ENCODE data around the gene FRS2.

The FRS2 gene

DNA sequence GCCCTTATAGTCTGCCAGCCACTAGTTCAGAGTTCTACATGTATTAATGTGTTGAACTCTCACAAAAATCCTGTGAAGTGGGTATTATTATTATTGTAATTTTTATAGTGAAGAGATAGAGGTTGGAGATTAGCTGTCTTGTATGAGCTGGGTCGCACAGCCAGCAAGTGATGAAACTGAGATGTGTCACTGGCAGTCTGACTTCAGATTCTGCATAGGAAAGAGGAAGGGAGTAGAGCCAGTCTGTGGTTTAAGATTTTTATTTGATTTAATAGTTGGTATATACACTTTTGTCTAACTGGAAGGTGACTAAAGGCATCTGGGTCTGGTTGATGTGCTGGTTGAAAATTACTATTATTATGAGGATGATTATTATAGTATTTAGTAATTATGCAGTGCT is 5.8 kb upstream of the FRS2 start:
- FAIRE-seq (no peak), DNase-seq (ENCODE audit: insufficient read length, low spot score) (no peak)
- TF ChIP-seq, protein P1, sequence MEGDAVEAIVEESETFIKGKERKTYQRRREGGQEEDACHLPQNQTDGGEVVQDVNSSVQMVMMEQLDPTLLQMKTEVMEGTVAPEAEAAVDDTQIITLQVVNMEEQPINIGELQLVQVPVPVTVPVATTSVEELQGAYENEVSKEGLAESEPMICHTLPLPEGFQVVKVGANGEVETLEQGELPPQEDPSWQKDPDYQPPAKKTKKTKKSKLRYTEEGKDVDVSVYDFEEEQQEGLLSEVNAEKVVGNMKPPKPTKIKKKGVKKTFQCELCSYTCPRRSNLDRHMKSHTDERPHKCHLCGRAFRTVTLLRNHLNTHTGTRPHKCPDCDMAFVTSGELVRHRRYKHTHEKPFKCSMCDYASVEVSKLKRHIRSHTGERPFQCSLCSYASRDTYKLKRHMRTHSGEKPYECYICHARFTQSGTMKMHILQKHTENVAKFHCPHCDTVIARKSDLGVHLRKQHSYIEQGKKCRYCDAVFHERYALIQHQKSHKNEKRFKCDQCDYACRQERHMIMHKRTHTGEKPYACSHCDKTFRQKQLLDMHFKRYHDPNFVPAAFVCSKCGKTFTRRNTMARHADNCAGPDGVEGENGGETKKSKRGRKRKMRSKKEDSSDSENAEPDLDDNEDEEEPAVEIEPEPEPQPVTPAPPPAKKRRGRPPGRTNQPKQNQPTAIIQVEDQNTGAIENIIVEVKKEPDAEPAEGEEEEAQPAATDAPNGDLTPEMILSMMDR (IDR thresholded peaks at IDR 0.05; ENCODE audit: insufficient read depth, missing control alignments): no peak

- TF ChIP-seq, protein P1 (IDR thresholded peaks at IDR 0.05; ENCODE audit: insufficient read depth, missing control alignments): no peak
- no peak for FAIRE-seq
- no peak for DNase-seq (ENCODE audit: insufficient read length, low spot score)
These were observed 3.3 kb upstream of the FRS2 start for GRCh38 chr12:69466867-69467266.

DNA sequence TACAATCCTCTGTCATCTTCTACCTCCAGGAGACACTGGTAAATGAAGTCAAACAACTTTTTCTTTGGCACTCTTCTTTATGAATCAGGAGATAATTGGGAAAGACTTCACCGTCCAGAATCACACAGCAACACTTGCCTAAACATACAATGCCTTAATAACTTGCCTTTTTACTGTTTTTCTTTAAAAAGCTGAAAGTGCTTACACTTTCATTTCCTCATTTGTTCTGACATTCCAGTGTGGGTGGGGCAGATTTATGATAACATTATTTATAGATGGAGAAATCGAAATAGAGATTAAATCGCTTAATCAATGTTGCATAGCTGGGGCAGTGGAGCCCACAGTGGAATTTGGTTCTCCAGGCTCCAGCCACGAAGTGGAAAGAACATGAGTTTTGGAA is 2.8 kb upstream of the FRS2 start:
- DNase-seq (ENCODE audit: insufficient read length, low spot score): no peak
- no peak for FAIRE-seq
- TF ChIP-seq, protein P1 (IDR thresholded peaks at IDR 0.05; ENCODE audit: insufficient read depth, missing control alignments): no peak

- DNase-seq (ENCODE audit: insufficient read length, low spot score): no peak
- no peak for FAIRE-seq
- TF ChIP-seq, protein P1 (IDR thresholded peaks at IDR 0.05; ENCODE audit: insufficient read depth, missing control alignments): no peak
These were observed 1.8 kb upstream of the FRS2 start for GRCh38 chr12:69468237-69469026.

DNA sequence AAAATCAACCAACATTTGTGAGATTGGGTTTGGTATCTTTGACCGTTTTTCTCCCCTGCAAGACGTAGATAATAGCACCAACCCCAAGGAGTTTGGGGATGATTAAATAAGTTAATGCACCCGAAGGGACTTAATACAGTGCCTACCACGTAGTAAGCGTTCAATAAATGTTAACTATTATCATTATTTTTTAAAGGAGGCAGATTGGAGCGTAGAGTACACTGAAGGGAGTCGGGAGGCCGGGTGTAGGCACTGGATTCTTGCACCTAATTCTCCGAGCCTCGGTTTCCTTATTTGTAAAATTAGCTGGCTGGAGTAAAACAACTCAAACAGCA is 367 bp upstream of the FRS2 start:
- no peak for FAIRE-seq
- DNase-seq (ENCODE audit: insufficient read length, low spot score): no peak
- TF ChIP-seq, protein P1 (IDR thresholded peaks at IDR 0.05; ENCODE audit: insufficient read depth, missing control alignments): no peak

DNA sequence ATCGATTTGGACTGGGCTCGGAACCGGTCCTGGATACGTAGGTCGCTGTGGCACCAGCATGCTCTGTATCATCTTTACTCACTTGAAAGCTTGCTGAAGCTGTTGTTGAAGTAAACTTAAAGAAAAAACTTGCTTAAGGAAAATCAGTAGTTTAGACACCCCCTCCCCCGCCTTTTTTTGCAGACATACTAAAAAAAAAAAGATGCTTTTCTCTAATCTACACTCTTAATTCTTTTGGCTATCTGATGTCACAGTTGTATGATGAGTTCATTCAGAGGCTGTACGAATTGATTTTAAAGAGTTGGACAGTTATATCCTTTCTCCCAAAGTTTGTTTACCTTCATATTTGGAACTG is 865 bp downstream of the FRS2 start:
- no peak for FAIRE-seq
- DNase-seq (ENCODE audit: insufficient read length, low spot score): no peak
- TF ChIP-seq, protein P1 (IDR thresholded peaks at IDR 0.05; ENCODE audit: insufficient read depth, missing control alignments): no peak

DNA sequence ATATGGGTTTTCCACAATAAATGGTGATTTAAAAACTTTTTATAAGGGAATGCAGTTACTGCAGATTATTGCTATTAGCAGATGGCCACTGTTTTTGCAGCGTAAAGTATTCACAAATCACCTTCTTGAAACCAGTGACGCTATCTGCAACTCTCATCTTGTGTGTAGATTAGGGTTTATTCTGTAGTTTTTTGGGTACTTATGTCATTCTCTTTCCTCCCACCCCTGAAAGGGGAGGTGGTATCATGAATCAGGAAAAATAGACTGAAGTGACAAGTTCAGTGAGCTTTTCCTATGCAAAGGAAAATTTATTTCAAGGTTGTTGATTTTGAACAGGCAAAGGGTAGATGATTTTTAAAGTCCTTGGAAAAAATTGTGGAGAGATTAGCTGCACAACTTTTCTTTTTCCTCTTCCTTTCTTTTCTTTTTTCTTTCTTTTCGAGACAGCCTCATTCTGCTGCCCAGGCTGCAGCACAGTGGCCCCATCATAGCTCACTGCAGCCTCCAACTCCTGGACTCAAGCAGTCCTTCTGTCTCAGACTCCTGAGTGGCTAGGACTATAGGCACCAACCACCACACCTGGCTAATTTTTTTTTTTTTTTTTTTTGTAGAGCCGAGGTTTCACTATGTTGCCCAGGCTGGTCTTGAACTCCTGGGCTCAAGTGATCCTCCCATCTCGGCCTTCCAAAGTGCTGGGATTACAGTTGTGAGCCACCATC is 1.6 kb downstream of the FRS2 start:
- TF ChIP-seq, protein P1 (IDR thresholded peaks at IDR 0.05; ENCODE audit: insufficient read depth, missing control alignments): no peak
- no peak for FAIRE-seq
- DNase-seq (ENCODE audit: insufficient read length, low spot score): no peak

Measured in D721Med (cell line).